Ramos (cell line): Measurements from ENCODE around the gene GOLT1A.

ENCODE experiments used
- in situ Hi-C: fragments of 300-500 bp; cut with MboI; formaldehyde crosslinking; loops from one replicate; pipeline ENCODE4 v1.14.3; 2022; ENCODE audit warnings: low sequenced_read_pairs; ENCODE audit not compliant: unreplicated experiment

Gene GOLT1A

GRCh38 chr1:204169858-204170257, 43.9 kb downstream of the GOLT1A start:
- in situ Hi-C loops = loop anchor here (5.0 kb wide), 1 partner anchor 192 kb away; no protein-coding TSS in a partner anchor

- in situ Hi-C loops = loop anchor here (5.0 kb wide), 1 partner anchor 195 kb away; no protein-coding TSS in a partner anchor
These were observed 46.1 kb downstream of the GOLT1A start for GRCh38 chr1:204167730-204168129.

- in situ Hi-C loops = loop anchor here (5.0 kb wide), 1 partner anchor 196 kb away; no protein-coding TSS in a partner anchor
These were observed 47.6 kb downstream of the GOLT1A start, which contains the start of gene REN for GRCh38 chr1:204166219-204166618. Gene REN, minus strand, starts transcription at chr1:204166337. Its CDS starts 44 bp downstream, at chr1:204166293.

DNA sequence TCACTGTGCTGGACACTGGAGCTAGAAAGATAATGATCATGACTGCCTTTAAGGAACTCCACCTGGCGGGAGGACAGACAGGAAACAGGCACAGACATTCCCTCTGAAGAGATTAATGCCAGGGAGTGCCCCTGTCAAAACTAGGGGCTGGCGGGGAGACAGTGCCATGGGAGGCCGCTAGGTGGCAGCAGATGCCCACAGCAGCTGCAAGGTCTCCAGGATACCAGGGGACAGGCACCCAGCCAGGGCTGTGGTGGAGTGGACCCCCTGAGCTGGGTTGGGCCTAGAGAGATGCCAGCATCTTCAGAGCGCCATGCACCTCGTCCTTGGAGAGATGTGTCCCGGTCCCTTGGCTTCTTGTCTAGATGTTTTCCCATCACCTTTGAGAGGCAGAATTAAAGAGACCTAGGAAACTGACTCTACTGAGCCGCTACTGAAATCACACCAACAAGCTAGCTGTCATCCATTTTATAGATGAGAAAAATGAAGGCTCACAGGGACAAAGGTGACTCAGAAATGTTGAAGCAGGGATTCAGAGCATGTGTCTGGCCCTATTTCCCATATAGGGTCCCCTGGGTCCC, 51.2 kb downstream of the GOLT1A start:
- in situ Hi-C loops = no loop called here

GRCh38 chr1:204161609-204162493, 51.9 kb downstream of the GOLT1A start:
- in situ Hi-C loops = no loop called here

DNA sequence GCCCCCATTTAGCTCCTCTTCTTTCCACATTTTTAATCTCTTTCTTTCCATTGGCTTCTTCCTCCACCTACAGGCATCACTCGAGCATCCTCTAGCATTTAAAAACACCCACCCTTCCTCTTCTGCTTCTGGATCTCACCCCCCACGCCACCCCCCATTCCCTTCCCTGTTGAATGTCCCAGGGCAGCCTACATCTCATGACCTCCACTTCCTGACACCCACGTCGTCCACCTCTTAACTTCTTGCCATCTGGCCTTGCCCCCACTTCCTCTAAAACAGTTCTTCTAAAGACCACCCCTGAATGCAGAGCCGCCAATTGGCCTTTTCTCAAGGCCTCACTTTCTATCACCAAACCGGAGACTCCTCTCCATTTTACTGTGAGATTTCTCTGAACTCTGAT, 55.8 kb downstream of the GOLT1A start:
- in situ Hi-C loops = no loop called here

- in situ Hi-C loops = no loop called here
These were observed 57.9 kb downstream of the GOLT1A start for GRCh38 chr1:204155881-204156280.

DNA sequence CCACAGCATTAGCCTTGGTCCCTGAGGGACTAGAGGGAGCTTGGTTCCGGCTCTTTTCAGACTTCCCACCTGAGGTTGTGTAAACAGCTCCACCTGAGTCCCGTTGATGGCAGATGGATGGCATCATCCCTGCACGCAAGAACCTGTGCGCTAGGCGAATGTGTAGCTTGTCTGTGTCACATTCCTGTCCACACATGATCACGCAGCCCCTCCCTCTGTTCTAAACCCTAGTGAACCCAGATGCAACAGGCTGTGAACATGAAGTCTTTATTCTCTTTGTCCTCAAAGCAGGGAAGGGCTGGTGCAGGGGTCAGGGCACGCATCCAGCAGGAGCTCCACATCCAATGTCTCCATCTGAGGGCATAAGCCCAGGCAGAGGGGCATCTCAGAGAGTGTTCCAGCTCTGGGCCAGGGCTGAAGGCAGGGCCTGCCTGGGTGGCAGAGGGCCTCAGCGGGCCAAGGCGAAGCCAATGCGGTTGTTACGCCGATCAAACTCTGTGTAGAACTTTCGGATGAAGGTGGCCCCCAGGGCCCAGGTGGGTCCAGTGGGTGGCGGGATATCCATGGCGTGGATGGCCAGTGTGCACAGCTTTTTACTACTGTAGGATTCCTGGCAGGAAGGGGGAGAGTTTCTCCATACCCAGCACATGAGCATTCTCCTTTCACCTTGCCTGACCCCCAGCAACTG, 59.1 kb downstream of the GOLT1A start:
- in situ Hi-C loops = no loop called here

GRCh38 chr1:204153667-204154066, 60.1 kb downstream of the GOLT1A start:
- in situ Hi-C loops = no loop called here

DNA sequence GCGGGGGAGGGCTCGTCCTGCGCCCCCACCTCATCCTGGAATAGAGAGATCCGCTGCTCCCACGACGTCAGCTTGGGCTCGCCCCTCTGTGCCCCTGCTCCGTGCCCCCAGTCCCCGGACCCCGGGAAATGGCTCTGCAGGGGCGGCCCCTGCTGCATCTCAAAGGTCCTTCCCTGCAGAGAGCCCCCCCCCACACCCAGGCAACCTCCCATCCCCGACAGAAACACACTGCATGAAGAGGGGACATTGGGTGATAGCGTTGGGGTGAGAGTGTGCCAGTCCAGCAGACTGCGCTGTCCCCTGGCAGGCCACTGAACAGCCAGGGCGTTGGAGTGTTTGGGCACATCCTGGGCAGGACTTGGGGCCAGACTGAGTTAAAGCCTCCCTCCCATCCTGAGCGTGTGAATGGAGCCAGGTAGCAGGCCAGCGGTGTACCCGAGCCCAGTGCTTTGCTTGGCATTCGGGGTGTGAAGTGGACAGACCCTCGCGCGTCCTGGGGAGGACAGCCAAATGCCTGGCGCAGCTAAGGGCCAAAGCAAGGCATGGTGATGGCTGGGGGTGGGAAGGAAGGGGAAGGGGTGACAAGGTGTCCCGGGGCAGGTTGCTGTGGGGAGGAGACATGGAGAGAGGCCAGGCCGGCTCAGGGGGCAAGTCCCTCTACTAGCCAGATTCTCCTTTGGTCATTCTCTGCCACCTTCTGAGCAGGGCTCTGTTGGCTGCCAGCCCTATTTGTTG, 61.3 kb downstream of the GOLT1A start:
- in situ Hi-C loops = no loop called here

DNA sequence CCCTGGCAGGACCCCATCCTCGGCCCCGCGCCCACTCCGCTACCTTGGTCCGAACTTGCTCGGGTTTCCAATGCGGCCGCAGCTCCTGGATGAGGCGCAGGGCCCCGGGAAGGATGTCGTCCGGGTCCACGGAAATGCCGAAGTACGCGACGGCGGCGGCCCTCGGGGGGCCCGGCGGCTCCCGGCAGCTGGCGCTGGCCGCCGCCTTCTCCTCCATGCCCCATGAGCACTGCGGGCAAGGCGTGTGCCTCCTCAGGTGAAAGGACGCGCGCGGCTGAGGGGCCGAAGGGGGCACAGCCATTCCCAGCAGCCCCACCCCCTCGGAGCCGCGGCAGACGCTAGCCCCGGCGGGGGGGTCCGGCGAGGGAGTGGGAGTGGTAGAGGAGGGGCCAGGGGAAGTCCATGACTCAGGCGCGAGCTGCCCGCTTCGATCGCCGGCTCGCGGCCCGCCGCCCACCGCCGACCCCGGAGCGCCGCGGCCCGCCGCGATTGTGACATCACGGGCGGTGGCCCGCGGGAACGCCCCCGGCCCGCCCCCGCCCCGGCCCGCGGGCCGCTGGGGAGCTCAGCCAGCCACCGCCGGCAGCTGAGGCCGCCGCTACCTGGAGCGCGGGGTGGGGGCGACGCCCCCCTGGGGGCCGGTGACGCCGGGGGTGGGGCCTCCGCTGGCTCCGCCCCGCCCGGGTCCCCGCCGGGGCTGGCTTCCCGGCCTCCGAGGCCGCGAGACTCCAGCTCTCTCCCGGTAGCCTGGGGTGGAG, 62.1 kb downstream of the GOLT1A start, which contains the start of gene ETNK2:
Gene ETNK2, minus strand, starts transcription at position 493 of the 758 bp plus-strand sequence. Its CDS starts 192 bp downstream, at position 301.
- in situ Hi-C loops = no loop called here

DNA sequence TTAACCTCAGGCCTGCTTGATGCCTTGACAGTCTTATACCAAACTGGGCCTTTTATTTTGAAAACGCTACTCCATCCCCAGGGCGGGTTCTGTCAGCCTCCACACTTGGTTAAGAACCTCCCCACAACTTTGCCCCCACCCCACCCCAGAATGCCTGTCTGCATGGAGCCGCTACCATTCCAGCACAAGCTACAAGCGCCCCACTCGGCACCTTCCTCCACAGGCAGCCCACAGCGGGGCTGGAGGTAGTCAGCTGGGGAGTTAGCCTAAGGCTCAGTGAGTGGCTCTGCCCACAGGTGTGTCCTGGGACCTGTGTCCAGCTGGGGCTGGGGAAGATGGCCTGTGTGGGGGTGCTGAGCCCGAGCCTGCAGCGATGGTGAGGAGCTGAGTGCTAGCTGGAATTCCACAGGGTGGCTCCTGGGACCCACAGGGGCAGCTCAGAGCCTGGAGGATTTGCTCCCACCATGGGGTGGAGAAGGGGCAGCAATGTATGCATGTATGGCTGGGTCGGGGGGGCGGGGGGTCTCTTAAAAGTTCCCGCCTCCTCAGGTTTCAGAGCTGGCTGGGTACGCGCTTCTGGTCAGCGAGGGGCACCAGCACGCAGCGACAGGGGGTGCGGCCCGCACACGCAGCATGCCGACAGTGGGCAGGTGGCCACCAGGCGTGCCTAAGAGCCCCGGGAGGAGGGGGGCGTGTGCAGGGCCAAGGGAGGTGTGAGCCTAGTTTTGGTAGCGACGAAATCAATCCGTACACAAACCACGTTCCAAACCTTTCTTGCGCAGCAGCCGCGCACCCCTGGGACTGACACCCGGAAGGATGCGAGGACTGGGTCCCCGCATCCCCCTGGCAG, 62.9 kb downstream of the GOLT1A start:
- in situ Hi-C loops = no loop called here

- in situ Hi-C loops = loop anchor here (25.0 kb wide), 1 partner anchor 888 kb away; no protein-coding TSS in a partner anchor
These were observed 63.9 kb downstream of the GOLT1A start for GRCh38 chr1:204149635-204150565.

DNA sequence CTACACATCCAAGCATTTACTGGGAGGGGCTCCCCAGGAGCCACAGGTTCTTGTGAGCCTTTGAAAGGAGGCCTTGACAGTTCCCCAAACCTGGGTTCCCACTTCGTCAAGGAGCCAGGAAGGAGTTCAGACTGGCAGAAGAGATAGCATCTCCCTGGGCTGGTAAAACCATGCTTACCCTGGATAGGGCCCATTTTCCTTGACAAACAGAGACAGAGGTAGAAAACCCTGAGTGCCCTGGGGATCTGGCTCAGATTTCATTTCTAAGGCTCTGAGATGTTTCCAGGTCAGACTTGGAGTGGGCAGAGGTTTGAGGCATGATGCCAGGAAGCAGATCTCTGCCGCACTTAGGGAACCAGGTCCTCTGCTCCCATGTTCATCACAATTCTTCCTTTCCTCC, 64.7 kb downstream of the GOLT1A start:
- in situ Hi-C loops = loop anchor here (25.0 kb wide), 1 partner anchor 887 kb away; no protein-coding TSS in a partner anchor
